Caco-2 (cell line): ENCODE results near the gene SH3RF1. TPM values are rescaled to one million over a fixed set of nuclear protein-coding genes. Genes with fewer than 3 reads are reported as not detected.
A peak's percentile ranks its signal among the peaks of the same experiment; 100 is the strongest.

Source experiments
- BruUV-seq: library from RNA; stranded (reverse); fragments of 400-500 nt; replicated peaks from 2 replicates; lab custom pipeline; 2021; lab: Mats Ljungman, UMichigan
- CTCF ChIA-PET: fragments of 300-600 bp; sonication (Branson Sonifier 250); formaldehyde crosslinking; loops from one replicate; lab custom pipeline; 2022; ENCODE audit warnings: antibody characterized with exemption; lab: Charles Lee
- POLR2A ChIA-PET: fragments of 300-600 bp; sonication (Branson Sonifier 250); formaldehyde crosslinking; loops from one replicate; lab custom pipeline; 2022; ENCODE audit warnings: antibody characterized with exemption; lab: Charles Lee
- DNase-seq, 2 experiments: peaks; one replicate each; pipeline versions ENCODE4 v3.0.0 to v3.0.0-alpha.2; 2020 to 2022
- H3K27me3 ChIP-seq: replicated peaks from 2 replicates; pipeline ENCODE4 v1.6.0; 2011; ENCODE audit warnings: low read length; ENCODE audit not compliant: control insufficient read depth, insufficient read depth
- H3K36me3 ChIP-seq: 2 replicates; pipeline ENCODE4 v1.5.1; 2011; ENCODE audit warnings: low read length; ENCODE audit not compliant: control insufficient read depth, insufficient read depth
- H3K4me1 ChIP-seq: fragments of 250-450 bp; sonication (Bioruptor Pico); 2 replicates; pipeline ENCODE4 v1.5.1; 2020; ENCODE audit warnings: mild to moderate bottlenecking
- H3K4me3 ChIP-seq: 2 replicates; pipeline ENCODE4 v1.5.1; 2011; ENCODE audit warnings: low read depth, mild to moderate bottlenecking, control low read depth, low read length
- H3K9me3 ChIP-seq: fragments of 250-450 bp; sonication (Bioruptor Pico); 2 replicates; pipeline ENCODE4 v1.5.1; 2020; ENCODE audit warnings: mild to moderate bottlenecking, moderate library complexity
- H3K27ac Mint-ChIP-seq: one replicate; pipeline ENCODE4 v1.8.0; 2022; ENCODE audit warnings: mixed read lengths; ENCODE audit not compliant: unreplicated experiment
- H3K27me3 Mint-ChIP-seq: one replicate; pipeline ENCODE4 v1.8.0; 2022; ENCODE audit warnings: mixed read lengths; ENCODE audit not compliant: insufficient read depth, unreplicated experiment
- H3K36me3 Mint-ChIP-seq: one replicate; pipeline ENCODE4 v1.8.0; 2022; ENCODE audit warnings: mild to moderate bottlenecking, mixed read lengths; ENCODE audit not compliant: insufficient read depth, unreplicated experiment
- H3K4me1 Mint-ChIP-seq: one replicate; pipeline ENCODE4 v1.8.0; 2022; ENCODE audit warnings: low read depth, mixed read lengths; ENCODE audit not compliant: unreplicated experiment
- H3K4me3 Mint-ChIP-seq: one replicate; pipeline ENCODE4 v1.8.0; 2022; ENCODE audit warnings: mild to moderate bottlenecking, moderate library complexity, mixed read lengths; ENCODE audit not compliant: unreplicated experiment
- H3K9me3 Mint-ChIP-seq: one replicate; pipeline ENCODE4 v1.8.0; 2022; ENCODE audit warnings: mixed read lengths; ENCODE audit not compliant: unreplicated experiment
- intact Hi-C: fragments of 100-400 bp; cut with micrococcal nuclease; formaldehyde crosslinking; loops from one replicate; pipeline ENCODE4 v1.10.0; 2022; ENCODE audit not compliant: unreplicated experiment
- total RNA-seq: library from RNA; stranded (reverse); gene quantifications from 2 replicates; pipeline ENCODE4 v1.2.3, GENCODE V29; 2022
- TF ChIP-seq, protein P1 (sequence below), 2 experiments: fragments of 200-600 bp in 1 of 2; IDR thresholded peaks; 1 replicate in 1 of 2; 2 replicates in 1 of 2; pipeline versions ENCODE4 v1.5.1 to v1.8.0; 2011 to 2022; ENCODE audit warnings: antibody characterized with exemption in 1 of 2, control low read depth in 1 of 2, inconsistent platforms in 1 of 2, low read depth in 1 of 2, low read length in 1 of 2, mild to moderate bottlenecking in 1 of 2, moderate library complexity in 1 of 2; ENCODE audit not compliant: insufficient read depth in 1 of 2, severe bottlenecking in 1 of 2, unreplicated experiment in 1 of 2

Gene SH3RF1
- total RNA-seq, 1 experiment from 2014 or later, result 25.1 TPM

- H3K27ac Mint-ChIP-seq, result no peak overlapping the region
- peaks cover 38% of the 10 kb centered on the region for H3K36me3 Mint-ChIP-seq
- H3K27me3 Mint-ChIP-seq, result no peaks in the 10 kb centered on the region
- Histone ChIP-seq H3K4me3 (no peak overlapping the region), H3K4me1 (peaks cover 25% of the 10 kb centered on the region), H3K27me3 (no peaks in the 10 kb centered on the region), H3K36me3 (no peaks in the 10 kb centered on the region), H3K9me3 (no peaks in the 10 kb centered on the region; the same call in 1 of the 2 replicates)
- no TSS peak for BruUV-seq
- H3K9me3 Mint-ChIP-seq, result peaks cover 13% of the 10 kb centered on the region
- CTCF ChIA-PET, result no interaction called here
- POLR2A ChIA-PET, result no interaction called here
- intact Hi-C loops, result no loop called here
- H3K4me1 Mint-ChIP-seq, result peaks cover 29% of the 10 kb centered on the region
- TF ChIP-seq, protein P1, sequence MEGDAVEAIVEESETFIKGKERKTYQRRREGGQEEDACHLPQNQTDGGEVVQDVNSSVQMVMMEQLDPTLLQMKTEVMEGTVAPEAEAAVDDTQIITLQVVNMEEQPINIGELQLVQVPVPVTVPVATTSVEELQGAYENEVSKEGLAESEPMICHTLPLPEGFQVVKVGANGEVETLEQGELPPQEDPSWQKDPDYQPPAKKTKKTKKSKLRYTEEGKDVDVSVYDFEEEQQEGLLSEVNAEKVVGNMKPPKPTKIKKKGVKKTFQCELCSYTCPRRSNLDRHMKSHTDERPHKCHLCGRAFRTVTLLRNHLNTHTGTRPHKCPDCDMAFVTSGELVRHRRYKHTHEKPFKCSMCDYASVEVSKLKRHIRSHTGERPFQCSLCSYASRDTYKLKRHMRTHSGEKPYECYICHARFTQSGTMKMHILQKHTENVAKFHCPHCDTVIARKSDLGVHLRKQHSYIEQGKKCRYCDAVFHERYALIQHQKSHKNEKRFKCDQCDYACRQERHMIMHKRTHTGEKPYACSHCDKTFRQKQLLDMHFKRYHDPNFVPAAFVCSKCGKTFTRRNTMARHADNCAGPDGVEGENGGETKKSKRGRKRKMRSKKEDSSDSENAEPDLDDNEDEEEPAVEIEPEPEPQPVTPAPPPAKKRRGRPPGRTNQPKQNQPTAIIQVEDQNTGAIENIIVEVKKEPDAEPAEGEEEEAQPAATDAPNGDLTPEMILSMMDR (IDR thresholded peaks at IDR 0.05; ENCODE audit: insufficient read depth in 1 of 2, low read depth in 1 of 2, low read length in 1 of 2, severe bottlenecking in 1 of 2, unreplicated experiment in 1 of 2), result no peak
- no peak for DNase-seq
- H3K4me3 Mint-ChIP-seq, result no peak overlapping the region
These were observed 57.8 kb downstream of the SH3RF1 start for GRCh38 chr4:169212981-169213380.

DNA sequence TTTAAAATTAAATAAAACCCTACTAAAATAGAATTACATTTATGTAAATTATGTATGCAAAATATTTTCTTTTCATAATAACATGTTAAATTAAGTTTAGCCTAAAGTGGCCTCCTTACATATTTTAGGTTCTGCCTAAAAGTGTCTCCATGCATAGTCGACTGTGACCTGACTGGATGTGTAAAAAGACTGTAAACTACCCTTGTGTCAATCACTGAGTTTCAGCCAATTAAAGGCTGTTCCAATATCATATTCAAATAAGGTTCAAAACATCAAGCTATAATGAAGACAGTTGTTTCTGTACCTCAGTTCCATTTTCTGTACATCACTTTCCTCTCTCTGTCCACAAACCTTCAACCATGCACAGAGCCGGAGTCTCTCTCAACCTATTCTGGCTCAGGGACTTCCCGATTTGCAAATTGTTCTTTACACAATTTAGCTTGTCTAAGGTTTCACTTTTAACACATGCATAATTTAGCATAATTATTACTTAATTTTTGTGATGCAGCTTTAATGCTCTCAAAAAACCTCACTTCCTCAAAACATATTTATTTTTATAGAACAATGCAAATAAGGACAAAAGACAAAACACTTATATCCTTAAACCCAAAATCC lies 60.1 kb downstream of the SH3RF1 start:
- Mint-ChIP-seq H3K27ac (peak overlapping the region; percentile 11), H3K36me3 (peaks cover 34% of the 10 kb centered on the region), H3K9me3 (peaks cover 13% of the 10 kb centered on the region), H3K4me3 (no peak overlapping the region), H3K4me1 (peaks cover 31% of the 10 kb centered on the region), H3K27me3 (no peaks in the 10 kb centered on the region)
- DNase-seq, result no peak
- Histone ChIP-seq H3K4me3 (no peak overlapping the region), H3K36me3 (no peaks in the 10 kb centered on the region), H3K9me3 (no peaks in the 10 kb centered on the region; the same call in 1 of the 2 replicates), H3K4me1 (peaks cover 35% of the 10 kb centered on the region), H3K27me3 (no peaks in the 10 kb centered on the region)
- no TSS peak for BruUV-seq
- TF ChIP-seq, protein P1 (IDR thresholded peaks at IDR 0.05; ENCODE audit: insufficient read depth in 1 of 2, low read depth in 1 of 2, low read length in 1 of 2, severe bottlenecking in 1 of 2, unreplicated experiment in 1 of 2), result no peak
- POLR2A ChIA-PET, result no interaction called here
- CTCF ChIA-PET, result interaction anchor here (0.7 kb wide), 1 partner anchor 35 kb away, joined by 6 read pairs; no protein-coding TSS in a partner anchor
- intact Hi-C loops, result no loop called here

- ChIA-PET POLR2A (interaction anchor here (1.0 kb wide), 1 partner anchor 199 kb away, joined by 5 read pairs; the partner anchor contains the start of gene CBR4), CTCF (interaction anchor here (0.6 kb wide), 1 partner anchor 68 kb away, joined by 3 read pairs; no protein-coding TSS in a partner anchor)
- Mint-ChIP-seq H3K9me3 (peaks cover 8% of the 10 kb centered on the region), H3K36me3 (peaks cover 24% of the 10 kb centered on the region), H3K4me3 (no peak overlapping the region), H3K27me3 (no peaks in the 10 kb centered on the region), H3K27ac (peak overlapping the region; percentile 11), H3K4me1 (peaks cover 32% of the 10 kb centered on the region)
- intact Hi-C loops, result loop anchor here (1.0 to 2.0 kb wide), 3 partner anchors 42 to 61 kb away; partner anchors contain the start of gene SH3RF1
- H3K4me3 ChIP-seq, result no peak overlapping the region
- no peaks in the 10 kb centered on the region; the same call in 1 of the 2 replicates for H3K9me3 ChIP-seq
- TF ChIP-seq, protein P1 (IDR thresholded peaks at IDR 0.05; ENCODE audit: insufficient read depth in 1 of 2, low read depth in 1 of 2, low read length in 1 of 2, severe bottlenecking in 1 of 2, unreplicated experiment in 1 of 2), result no peak
- H3K27me3 ChIP-seq, result no peaks in the 10 kb centered on the region
- peak in 1 of 2 experiments; percentile 35 for DNase-seq
- no peaks in the 10 kb centered on the region for H3K36me3 ChIP-seq
- peaks cover 41% of the 10 kb centered on the region for H3K4me1 ChIP-seq
- no TSS peak for BruUV-seq
These were observed 61.3 kb downstream of the SH3RF1 start for GRCh38 chr4:169209388-169209883.
